ENCODE measurements around the gene ZNF32.

DNA sequence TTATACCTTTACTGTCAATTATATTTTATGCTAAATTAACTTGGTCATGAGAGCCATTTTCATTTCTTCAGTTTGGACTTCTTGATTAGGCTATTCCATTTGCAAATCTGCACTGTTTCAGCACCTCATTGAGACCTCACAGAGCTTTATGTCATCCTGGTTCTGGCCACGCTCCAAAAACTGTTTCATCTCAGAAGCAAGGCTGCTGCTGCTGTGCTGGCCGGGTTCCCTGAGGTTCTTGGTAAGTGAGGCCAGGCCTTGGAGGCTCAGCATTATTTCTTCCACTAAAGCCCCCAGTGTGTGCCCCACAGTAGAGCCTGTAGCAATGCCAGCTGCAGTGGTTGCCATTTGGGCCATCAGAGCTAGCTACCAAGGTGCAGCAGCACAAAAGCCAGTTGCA lies 50.2 kb downstream of the ZNF32 start:
- TF ChIP-seq, protein P1, sequence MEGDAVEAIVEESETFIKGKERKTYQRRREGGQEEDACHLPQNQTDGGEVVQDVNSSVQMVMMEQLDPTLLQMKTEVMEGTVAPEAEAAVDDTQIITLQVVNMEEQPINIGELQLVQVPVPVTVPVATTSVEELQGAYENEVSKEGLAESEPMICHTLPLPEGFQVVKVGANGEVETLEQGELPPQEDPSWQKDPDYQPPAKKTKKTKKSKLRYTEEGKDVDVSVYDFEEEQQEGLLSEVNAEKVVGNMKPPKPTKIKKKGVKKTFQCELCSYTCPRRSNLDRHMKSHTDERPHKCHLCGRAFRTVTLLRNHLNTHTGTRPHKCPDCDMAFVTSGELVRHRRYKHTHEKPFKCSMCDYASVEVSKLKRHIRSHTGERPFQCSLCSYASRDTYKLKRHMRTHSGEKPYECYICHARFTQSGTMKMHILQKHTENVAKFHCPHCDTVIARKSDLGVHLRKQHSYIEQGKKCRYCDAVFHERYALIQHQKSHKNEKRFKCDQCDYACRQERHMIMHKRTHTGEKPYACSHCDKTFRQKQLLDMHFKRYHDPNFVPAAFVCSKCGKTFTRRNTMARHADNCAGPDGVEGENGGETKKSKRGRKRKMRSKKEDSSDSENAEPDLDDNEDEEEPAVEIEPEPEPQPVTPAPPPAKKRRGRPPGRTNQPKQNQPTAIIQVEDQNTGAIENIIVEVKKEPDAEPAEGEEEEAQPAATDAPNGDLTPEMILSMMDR (IDR thresholded peaks at IDR 0.05; ENCODE audit: insufficient read depth, low read length): no peak
- TF ChIP-seq POLR2AphosphoS5 (IDR thresholded peaks at IDR 0.05; ENCODE audit: low read depth): no peak
- no peak for TF ChIP-seq GABPA (IDR thresholded peaks at IDR 0.05; ENCODE audit: low read depth)
